SK-N-SH (cell line): ENCODE data around the gene VWA3A. TPM values are rescaled to one million over a fixed set of nuclear protein-coding genes. Genes with fewer than 3 reads are reported as not detected.
A peak's percentile ranks its signal among the peaks of the same experiment; 100 is the strongest.
"Not testable (repeated sequence)": the region's sequence is repeated elsewhere in the genome, so short reads cannot be mapped to it uniquely, and the experiment has no call there.

Source experiments
- CTCF ChIA-PET: fragments of 300-600, 350-600 bp; formaldehyde crosslinking; extraction: SDS; loops from one replicate; lab custom pipeline; 2021; lab: Yijun Ruan, JAX
- POLR2A ChIA-PET: fragments of 350-600 bp; sonication (Branson Sonifier 250); formaldehyde crosslinking; extraction: SDS; loops from one replicate; lab custom pipeline; 2020; ENCODE audit warnings: antibody characterized with exemption, inconsistent platforms; lab: Yijun Ruan, JAX
- DNase-seq: peaks from one replicate; pipeline ENCODE4 v3.0.0; 2012
- H2AFZ ChIP-seq: fragments of 200-600 bp; sonication (generic); 2 replicates; pipeline ENCODE4 v1.8.1; 2016; ENCODE audit warnings: antibody characterized with exemption, mild to moderate bottlenecking, low read depth
- H3F3A ChIP-seq: fragments of 200-600 bp; sonication (generic); replicated peaks from 2 replicates; pipeline ENCODE3; 2016; ENCODE audit warnings: antibody characterized with exemption, mild to moderate bottlenecking; ENCODE audit not compliant: insufficient read depth
- H3K27ac ChIP-seq, 2 experiments: fragments of 200-500 bp in 1 of 2; fragments of 200-600 bp in 1 of 2; sonication (Bioruptor generic) in 1 of 2; sonication (generic), shearing (Covaris generic) in 1 of 2; 2 replicates each; pipeline versions ENCODE4 v1.5.1 to v1.6.1; 2014 to 2016; ENCODE audit warnings: low read depth in 2 of 2, inconsistent platforms in 1 of 2, low read length in 1 of 2, mild to moderate bottlenecking in 1 of 2, mixed read lengths in 1 of 2
- H3K27me3 ChIP-seq: fragments of 200-600 bp; sonication (generic), shearing (Covaris generic); 2 replicates; pipeline ENCODE4 v1.6.1; 2016; ENCODE audit warnings: mixed run types; ENCODE audit not compliant: insufficient read depth
- H3K36me3 ChIP-seq, 2 experiments: fragments of 200-500 bp in 1 of 2; fragments of 200-600 bp in 1 of 2; sonication (Bioruptor generic) in 1 of 2; sonication (generic) in 1 of 2; replicated peaks in 1 of 2; 2 replicates each; pipeline versions ENCODE3 to v1.5.1; 2014 to 2016; ENCODE audit warnings: low read length in 1 of 2, mild to moderate bottlenecking in 1 of 2; ENCODE audit not compliant: insufficient read depth in 2 of 2, control insufficient read depth in 1 of 2
- H3K4me1 ChIP-seq, 2 experiments: fragments of 200-500 bp in 1 of 2; fragments of 200-600 bp in 1 of 2; sonication (Bioruptor generic) in 1 of 2; sonication (generic), shearing (Covaris generic) in 1 of 2; 2 replicates each; pipeline versions ENCODE4 v1.5.1 to v1.6.1; 2014 to 2016; ENCODE audit warnings: low read depth in 1 of 2, low read length in 1 of 2, mixed run types in 1 of 2; ENCODE audit not compliant: insufficient read depth in 2 of 2, control insufficient read depth in 1 of 2
- H3K4me2 ChIP-seq: fragments of 200-600 bp; sonication (generic), shearing (Covaris generic); 2 replicates; pipeline ENCODE4 v1.6.1; 2017; ENCODE audit warnings: mixed run types
- H3K4me3 ChIP-seq, 2 experiments: fragments of 200-500 bp in 1 of 2; fragments of 200-600 bp in 1 of 2; sonication (Bioruptor generic) in 1 of 2; sonication (generic), shearing (Covaris generic) in 1 of 2; 2 replicates each; pipeline versions ENCODE4 v1.5.1 to v1.8.1; 2014 to 2016; ENCODE audit warnings: low read depth in 2 of 2, inconsistent platforms in 1 of 2, low read length in 1 of 2, mild to moderate bottlenecking in 1 of 2, mixed read lengths in 1 of 2, moderate library complexity in 1 of 2
- H3K79me2 ChIP-seq: fragments of 200-600 bp; sonication (generic); 2 replicates; pipeline ENCODE4 v1.8.1; 2017; ENCODE audit warnings: mild to moderate bottlenecking; ENCODE audit not compliant: insufficient read depth
- H3K9ac ChIP-seq: fragments of 200-600 bp; sonication (generic); 2 replicates; pipeline ENCODE4 v1.6.1; 2017; ENCODE audit warnings: mixed run types
- H3K9me2 ChIP-seq: fragments of 200-600 bp; sonication (generic); 2 replicates; pipeline ENCODE4 v1.6.1; 2017; ENCODE audit warnings: mixed run types
- H3K9me3 ChIP-seq: fragments of 200-600 bp; sonication (generic); 2 replicates; pipeline ENCODE4 v1.6.1; 2017; ENCODE audit warnings: mixed run types, mild to moderate bottlenecking, moderate library complexity
- H4K20me1 ChIP-seq: fragments of 200-600 bp; sonication (generic); 2 replicates; pipeline ENCODE4 v1.6.1; 2017; ENCODE audit warnings: mild to moderate bottlenecking, mixed run types; ENCODE audit not compliant: insufficient read depth
- CHD2 ChIP-seq: fragments of 150-350 bp; IDR thresholded peaks from 2 replicates; pipeline ENCODE4 v1.6.1; 2018; ENCODE audit warnings: low read length; ENCODE audit not compliant: partially characterized antibody
- FOXM1 ChIP-seq: IDR thresholded peaks from 2 replicates; pipeline ENCODE4 v1.4.0; 2012; ENCODE audit warnings: low read depth, mild to moderate bottlenecking
- NRF1 ChIP-seq: IDR thresholded peaks from 2 replicates; pipeline ENCODE4 v1.6.1; 2012; ENCODE audit warnings: low read depth, mild to moderate bottlenecking, low read length
- RAD21 ChIP-seq: IDR thresholded peaks from 2 replicates; pipeline ENCODE4 v1.6.1; 2012; ENCODE audit warnings: mild to moderate bottlenecking, low read length
- RCOR1 ChIP-seq: fragments of 150-350 bp; IDR thresholded peaks from 2 replicates; pipeline ENCODE4 v1.6.1; 2017; ENCODE audit warnings: antibody characterized with exemption, low read length
- RFX5 ChIP-seq: IDR thresholded peaks from 2 replicates; pipeline ENCODE4 v1.6.1; 2012; ENCODE audit warnings: mild to moderate bottlenecking, improper control_type of control experiment, low read length
- RXRA ChIP-seq: IDR thresholded peaks from 2 replicates; pipeline ENCODE4 v1.4.0; 2012; ENCODE audit warnings: low read depth, mild to moderate bottlenecking, borderline replicate concordance
- SIN3A ChIP-seq: IDR thresholded peaks from 2 replicates; pipeline ENCODE4 v1.6.1; 2012; ENCODE audit warnings: low read depth, mild to moderate bottlenecking, low read length, moderate library complexity, borderline replicate concordance
- WGBS: methylation state at CpG from one replicate; pipeline ENCODE4 v1.1.6; 2017; ENCODE audit warnings: low lambda C conversion rate; 5-methylcytosine and 5-hydroxymethylcytosine counted together
- polyA plus RNA-seq, 3 experiments: library from polyadenylated mRNA; depleted of rRNA; stranded (reverse); fragments of >200 nt; gene quantifications; 2 replicates each; pipeline ENCODE4 v1.2.3, GENCODE V29; 2012
- TF ChIP-seq, protein P1 (sequence below): IDR thresholded peaks from 2 replicates; pipeline ENCODE4 v1.4.0; 2012; ENCODE audit warnings: low read depth, borderline replicate concordance
- TF ChIP-seq, protein P2 (sequence below): fragments of 150-350 bp; IDR thresholded peaks from 2 replicates; pipeline ENCODE4 v1.6.1; 2017; ENCODE audit warnings: antibody characterized with exemption, low read length, low read depth, borderline replicate concordance

VWA3A gene
- polyA plus RNA-seq, 1 of the 3 experiments (the other 2 are of a cell fraction), result not detected

DNA sequence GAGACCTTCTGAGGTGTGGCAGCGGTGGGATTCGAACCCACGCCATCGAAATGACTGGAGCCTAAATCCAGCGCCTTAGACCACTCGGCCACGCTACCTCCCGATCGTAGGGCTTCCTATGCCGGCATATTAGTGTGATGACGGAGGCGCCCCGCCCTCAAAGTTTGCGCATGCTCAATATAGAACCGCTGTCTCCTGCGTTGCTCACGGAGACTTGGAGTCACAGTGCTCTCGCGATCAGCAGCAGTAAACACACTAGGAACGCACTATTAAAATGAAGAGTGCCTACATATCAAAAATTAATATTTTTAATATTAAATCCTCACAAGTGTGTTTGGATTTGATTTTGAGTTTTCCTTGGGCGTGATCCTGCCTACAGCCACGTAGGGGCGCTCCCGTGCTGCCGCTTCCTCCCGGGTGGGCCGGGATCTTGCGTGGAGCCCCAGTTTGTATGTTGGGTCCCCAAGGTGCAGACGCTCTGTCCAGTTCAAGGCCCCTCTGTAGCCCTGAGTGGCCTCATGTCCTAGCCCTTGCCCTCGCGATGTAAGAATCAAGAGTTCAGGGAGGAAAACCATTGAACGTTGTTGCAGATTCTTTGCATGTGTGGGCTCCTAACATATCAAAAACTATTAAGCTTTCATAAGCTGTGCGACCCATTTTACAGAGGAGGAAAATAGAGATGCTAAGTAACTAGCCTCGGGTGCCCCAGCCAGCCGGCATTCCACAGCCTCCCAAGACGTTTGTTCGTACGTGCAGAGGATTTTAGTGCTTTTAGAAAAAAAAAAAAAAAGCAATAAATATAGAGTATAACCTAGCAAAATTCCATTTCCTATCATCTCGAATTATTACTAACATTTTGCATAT is 103.6 kb downstream of the VWA3A start (continued):
- TF ChIP-seq, protein P1, sequence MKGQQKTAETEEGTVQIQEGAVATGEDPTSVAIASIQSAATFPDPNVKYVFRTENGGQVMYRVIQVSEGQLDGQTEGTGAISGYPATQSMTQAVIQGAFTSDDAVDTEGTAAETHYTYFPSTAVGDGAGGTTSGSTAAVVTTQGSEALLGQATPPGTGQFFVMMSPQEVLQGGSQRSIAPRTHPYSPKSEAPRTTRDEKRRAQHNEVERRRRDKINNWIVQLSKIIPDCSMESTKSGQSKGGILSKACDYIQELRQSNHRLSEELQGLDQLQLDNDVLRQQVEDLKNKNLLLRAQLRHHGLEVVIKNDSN, result no peak
- TF ChIP-seq NRF1 (peak; percentile 57), RAD21 (peak; percentile 78), RFX5 (no peak), RXRA (no peak), SIN3A (no peak), RCOR1 (peak; percentile 13; the same call in 1 of the 2 replicates), CHD2 (peak; percentile 89), FOXM1 (no peak)
- TF ChIP-seq, protein P2, sequence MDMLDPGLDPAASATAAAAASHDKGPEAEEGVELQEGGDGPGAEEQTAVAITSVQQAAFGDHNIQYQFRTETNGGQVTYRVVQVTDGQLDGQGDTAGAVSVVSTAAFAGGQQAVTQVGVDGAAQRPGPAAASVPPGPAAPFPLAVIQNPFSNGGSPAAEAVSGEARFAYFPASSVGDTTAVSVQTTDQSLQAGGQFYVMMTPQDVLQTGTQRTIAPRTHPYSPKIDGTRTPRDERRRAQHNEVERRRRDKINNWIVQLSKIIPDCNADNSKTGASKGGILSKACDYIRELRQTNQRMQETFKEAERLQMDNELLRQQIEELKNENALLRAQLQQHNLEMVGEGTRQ, result no peak

DNA sequence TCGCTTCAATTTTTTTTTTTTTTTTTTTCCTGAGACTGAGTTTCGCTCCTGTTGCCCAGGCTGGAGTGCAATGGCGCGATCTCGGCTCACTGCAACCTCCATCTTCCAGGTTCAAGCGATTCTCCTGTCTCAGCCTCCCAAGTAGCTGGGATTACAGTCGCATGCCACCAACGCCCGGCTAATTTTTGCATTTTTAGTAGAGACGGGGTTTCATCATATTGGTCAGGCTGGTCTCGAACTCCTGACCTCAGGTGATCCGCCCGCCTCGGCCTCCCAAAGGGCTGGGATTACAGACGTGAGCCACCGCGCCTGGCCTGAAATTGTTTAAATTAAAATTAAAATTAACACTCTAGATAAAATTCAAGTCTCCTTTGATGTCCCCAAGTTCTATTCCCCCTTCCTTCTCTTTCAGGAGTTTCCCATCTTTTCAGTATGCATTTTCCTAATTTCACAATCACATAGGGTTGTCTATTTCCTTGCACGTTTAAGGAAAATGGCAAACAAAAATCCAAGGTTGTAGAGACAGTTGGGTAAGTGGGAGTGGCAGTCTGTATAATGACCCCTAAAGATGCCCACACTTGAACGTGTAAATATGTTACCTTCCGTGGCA is 104.3 kb downstream of the VWA3A start:
- not testable (repeated sequence) for H3K27ac ChIP-seq, H3K36me3 ChIP-seq, H3K4me1 ChIP-seq, H3K9me2 ChIP-seq, H3K9me3 ChIP-seq, H3K79me2 ChIP-seq, H3K27me3 ChIP-seq, DNase-seq, H4K20me1 ChIP-seq
- 25% methylated on average over 20 of the region's 20 CpGs for WGBS
- Histone ChIP-seq H3F3A (peaks cover 42% of the 10 kb centered on the region), H2AFZ (peak overlapping the region; percentile 92), H3K4me3 (peak overlapping the region; percentile 62 to 87), H3K9ac (peak overlapping the region; percentile 63; the same call in 1 of the 2 replicates), H3K4me2 (peak overlapping the region; percentile 77)
- CTCF ChIA-PET, result interaction anchor here (0.6 to 9.3 kb wide), 9 partner anchors 10 to 114 kb away, joined by 3 to 115 read pairs (median 4); partner anchors contain the start of genes EEF2K and POLR3E
- POLR2A ChIA-PET, result interaction anchor here (0.6 kb wide), 1 partner anchor 101 kb away, joined by 3 read pairs; no protein-coding TSS in a partner anchor
